ENCODE measurements around the gene PELI1.
A peak's percentile ranks its signal among the peaks of the same experiment; 100 is the strongest.
"Not testable (repeated sequence)": the region's sequence is repeated elsewhere in the genome, so short reads cannot be mapped to it uniquely, and the experiment has no call there.

PELI1 gene

DNA sequence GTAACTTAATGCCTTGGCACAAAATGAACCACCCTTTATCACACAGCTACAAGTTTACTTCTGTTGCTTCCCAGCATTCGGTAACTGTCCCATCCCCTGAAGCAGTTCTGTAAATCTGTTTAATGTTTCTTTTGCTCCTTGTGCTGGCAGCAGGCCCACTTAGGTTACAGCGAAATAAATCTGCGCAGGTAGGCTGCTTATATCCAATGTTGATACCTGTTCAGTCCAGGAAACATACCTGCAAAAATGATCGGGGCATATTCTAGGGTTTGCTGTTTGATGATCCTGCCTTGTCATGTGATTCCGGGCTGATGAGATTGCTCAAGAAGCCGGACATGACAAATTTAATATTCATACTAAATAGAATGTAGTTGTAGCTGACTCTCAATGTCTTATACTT, 23.3 kb downstream of the PELI1 start:
- no peak for DNase-seq

DNA sequence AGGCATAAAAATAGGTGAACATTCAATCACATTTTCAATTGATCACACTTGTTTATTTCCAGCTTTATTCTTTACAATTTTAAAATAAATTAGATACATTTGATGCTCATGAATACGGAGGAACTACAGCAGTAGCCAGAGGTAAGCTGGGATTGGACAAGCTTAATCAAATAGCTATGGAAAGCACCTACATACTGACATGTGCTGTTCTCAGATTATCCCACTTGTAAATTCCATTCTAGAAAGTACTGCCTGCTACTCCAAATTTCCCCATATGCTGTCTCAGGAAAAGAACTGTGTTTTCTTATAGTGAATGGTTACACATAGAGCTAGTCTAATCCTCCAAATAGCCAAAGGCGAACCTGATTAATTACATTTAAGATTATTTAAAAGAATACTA, 24.2 kb downstream of the PELI1 start:
- no peak for DNase-seq

DNA sequence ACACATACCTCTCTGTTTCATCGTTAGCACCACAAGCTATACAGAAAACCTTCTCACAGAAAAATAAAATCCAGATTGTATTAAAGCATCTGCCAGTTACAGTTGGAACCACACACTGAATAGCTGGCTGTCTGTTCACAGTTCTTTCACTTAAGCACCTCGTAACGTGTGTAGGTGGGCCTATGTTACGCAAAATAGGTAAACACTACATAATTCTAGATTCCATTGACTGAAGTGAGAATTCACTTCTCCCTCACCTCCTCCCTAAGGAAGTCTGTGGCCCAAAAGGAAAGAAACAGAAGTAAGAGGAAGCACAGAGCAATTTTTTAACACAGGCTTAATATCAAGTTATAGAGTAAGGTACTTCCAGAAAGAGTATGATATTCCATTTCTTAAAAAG, 24.9 kb downstream of the PELI1 start:
- DNase-seq = no peak

DNA sequence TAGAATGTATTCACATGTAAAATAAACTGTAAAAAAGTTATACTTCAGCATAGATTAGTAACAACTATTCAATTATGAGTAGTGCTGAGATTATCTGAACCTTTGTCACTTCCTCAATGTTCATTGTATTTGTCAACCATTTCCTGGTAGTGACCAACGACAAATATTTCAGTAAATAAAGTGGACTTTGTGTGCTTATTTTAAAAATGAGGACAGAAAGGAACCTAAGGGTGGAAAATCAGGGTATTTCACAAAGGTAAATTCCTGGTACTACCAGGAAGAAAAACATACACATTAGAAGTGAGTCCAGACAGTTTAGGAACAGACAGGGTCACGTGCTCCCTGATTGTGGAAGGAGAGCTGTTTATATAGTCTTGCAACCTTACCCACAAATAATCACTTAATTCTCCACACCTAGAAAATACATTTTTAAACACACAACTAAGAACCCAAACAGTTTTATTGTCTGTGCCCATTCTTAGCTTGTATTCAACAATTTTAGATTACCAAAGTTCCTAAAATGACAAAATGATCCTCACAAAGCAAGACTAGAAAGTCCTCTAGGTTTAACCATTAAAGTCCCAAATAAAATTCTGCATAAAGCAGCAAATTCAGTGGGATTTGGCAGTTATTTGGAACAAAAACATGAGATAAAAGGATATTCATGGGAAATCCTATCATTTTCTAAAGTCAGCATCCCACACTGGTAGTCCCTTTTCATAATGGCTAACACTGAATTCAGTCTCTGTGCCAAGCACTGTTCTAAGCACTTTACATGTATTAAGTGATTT, 28.2 kb downstream of the PELI1 start:
- DNase-seq = no peak

DNA sequence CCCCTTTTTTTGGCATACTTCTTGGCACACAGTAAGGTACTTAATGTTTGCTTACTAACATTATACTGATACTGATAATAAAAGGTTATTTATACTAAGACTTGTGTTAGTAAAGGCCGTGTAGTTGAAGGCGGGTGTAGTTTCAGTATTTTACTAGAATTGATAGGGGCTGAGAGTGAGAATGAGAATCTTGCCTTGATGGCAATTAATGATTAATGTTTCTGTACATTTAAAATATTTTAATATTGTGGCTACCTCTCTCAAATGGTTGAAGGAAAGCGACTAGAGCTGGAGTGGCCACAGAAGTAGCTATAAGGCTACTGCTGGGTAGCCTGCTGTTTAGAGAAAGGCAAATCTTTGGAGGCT, 29.3 kb downstream of the PELI1 start:
- DNase-seq = no peak

DNA sequence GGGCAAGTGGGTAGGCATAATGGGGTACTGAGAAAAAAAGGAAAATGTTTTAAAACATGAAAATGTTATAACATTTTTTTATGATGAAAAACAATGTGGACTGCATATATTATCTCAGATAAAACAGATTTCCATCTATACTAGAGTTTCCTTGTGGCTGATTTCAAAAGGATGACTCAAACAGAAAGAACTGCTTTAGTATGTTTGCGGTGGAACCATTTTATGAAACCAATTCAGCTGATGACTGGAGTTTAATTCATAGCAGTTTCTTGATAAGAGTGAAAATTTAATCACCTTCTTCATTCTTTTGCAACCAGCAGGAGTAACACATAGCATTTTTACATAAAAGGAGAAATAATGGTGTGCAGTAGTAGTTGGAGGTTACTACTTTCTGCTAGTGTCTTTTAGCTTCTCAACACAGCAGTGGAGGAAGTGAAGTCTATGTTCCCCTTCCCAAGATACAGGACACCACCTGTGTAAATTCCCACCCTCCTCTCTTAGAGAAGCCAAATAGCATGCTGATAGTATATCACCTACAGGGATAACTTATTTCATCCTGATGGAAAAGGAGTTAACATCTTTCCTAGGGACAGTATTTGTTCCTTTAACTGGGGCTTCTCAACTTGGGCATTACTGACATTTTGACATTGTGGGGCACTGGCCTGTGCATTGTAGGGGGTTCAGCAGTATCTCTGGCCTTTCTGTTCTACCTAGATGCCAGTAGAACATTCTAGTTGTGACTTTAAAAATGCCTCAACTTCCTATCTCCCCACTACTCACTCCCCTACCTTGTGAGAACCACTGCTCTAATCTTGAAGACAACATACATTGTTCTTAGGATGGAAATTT, 29.9 kb downstream of the PELI1 start:
- DNase-seq = no peak

DNA sequence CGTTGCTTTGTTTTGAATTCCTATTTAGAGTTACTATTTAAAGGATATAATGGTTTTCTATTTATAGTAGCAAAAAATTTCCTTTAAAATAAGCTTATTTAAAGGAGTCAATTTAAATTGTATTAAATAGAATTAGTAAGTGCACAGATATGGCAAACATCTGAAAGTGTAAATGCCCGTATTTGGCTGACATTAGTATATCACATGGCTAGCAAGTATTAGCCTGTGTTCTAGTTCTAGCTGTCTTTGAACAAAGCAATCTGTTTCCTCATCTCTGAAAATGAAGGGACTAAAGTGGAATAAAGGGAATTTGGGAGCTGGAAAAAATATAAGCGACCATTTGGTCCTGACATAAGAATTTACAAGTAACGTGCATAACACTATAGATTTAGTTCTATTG, 32.2 kb downstream of the PELI1 start:
- DNase-seq = no peak

DNA sequence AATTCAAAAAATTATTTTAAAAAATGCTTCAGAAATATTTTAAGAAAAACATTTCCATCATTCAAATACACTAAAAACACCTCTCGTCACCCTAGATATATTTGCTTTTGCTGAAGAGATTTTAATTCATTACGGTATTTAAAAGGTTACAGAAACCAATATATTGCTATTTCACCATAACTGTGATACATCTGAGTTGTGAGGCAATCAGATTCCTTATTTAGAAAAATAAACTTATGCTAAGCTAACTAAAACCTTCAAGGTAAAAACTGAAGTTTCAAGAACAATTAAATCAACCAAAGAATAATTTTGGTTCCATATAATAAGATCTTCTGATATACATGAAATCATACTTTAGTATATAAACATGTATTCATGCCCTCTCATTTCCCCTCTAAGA, 32.8 kb downstream of the PELI1 start:
- DNase-seq = no peak

DNA sequence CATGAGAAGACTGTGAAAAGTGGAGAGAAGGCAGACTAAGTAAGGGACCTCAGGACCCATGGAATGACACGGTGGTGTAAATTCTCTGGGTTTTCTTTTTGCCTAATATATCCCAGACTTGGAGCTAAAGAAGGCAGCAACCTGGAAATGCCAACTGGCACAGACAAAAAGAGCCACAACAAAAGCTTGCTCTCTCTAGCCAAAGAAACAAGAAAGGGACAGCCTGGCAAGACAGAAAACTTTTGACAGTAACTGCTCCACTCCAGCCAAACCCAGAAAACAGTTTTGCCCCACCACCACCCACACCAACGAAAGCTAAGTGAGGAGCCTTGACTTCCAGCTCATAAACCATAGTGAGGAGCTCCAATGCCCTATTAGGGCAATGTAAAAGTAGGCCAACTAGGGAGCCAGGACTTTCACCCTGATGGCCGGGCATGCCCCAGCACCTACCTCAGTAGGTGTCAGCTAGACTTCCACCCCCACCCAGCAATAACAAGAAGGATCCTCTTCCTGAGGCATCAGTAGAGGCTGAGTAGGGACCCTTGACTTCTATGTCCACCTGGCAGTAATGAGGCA, 35.5 kb downstream of the PELI1 start:
- DNase-seq = no peak

DNA sequence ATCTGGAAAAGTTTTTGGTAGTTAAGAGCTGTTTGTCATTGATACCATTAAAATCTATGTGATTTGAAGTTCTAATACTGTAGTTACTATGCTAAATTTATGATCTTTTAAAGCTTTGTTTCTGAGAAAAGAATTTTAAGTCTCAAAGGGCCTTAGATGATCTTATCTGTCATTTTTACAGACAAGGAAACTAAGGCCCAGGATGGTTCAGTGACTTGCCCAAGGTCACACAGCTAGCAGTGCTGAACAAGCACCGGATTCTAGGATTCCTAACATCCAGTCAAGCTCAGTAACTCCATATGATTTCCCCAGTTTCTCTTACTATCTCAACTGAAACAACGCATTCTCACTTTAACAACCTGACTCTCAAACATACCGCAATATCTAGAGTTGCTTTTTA, 37.7 kb downstream of the PELI1 start:
- no peak for DNase-seq

DNA sequence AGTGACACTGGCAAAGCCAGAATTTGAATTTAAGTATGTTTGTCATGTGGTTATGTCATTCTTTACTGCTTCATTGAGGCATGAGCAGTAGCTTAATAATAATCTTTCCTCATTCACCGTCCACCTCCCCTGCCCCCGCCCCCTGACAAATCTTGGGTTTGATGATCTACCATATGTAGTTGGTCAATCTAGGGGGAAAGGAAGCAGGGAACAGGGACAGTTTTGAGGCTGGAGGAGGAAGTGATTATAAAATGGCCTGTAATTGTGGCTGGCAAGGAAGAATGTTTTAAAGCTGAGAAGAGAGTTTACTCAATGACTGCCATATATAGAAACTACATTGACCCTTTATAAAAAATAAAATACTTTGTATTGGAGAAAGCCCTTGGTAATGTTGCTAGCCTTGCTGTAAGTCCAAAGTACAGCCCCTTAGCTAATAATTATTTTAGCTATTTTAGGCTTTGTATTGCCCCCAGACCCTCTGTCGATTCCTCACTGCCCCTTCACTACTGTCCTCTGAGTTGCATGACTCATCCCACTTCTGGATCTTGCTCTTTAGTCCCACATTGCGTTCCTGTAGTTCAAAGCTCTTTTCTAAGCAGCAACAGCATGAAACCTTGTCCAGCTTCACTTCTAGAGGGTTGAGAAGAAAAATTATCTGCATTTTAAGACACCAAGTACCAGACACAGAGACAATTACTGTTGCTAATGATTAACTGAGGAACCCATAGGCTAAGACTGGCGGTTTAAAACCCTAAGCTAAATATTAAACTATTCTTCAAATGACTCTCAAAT, 38.4 kb downstream of the PELI1 start:
- DNase-seq = no peak

DNA sequence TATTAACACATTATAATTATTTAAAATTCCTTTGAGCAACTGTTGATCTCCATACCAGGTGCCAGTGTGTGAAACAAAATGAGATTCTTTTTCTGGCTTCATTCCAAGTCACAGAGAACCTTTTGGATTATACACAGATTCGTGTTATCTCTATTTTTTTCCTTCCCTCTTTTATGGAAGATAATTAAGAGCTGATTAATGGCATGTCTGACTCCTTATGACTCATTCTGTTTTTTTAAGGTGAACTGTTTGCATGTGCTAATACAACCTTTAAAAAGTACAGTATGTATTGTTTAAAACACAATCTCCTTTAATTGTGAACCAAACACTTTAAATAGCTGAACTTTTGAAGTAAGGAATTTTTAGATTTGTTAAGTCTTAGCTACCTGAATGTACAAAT, 39.3 kb downstream of the PELI1 start:
- DNase-seq = no peak

DNA sequence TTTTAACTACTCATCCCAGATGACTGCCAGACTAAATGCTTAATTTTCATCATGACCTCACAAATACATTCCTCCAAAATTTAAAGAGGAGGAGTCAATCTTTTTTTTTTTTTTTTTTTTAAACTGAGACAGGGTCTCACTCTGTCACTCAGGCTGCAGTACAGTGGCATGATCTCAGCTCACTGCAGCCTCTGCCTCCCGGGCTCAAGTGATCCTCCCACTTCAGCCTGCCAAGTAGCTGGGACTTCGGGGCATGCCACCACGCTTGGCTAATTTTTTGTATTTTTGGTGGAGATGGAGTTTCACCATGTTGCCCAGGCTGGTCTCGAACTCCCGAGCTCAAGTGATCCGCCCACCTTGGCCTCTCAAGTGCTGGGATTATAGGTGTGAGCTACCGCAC, 41.5 kb downstream of the PELI1 start:
- DNase-seq = not testable (repeated sequence)

DNA sequence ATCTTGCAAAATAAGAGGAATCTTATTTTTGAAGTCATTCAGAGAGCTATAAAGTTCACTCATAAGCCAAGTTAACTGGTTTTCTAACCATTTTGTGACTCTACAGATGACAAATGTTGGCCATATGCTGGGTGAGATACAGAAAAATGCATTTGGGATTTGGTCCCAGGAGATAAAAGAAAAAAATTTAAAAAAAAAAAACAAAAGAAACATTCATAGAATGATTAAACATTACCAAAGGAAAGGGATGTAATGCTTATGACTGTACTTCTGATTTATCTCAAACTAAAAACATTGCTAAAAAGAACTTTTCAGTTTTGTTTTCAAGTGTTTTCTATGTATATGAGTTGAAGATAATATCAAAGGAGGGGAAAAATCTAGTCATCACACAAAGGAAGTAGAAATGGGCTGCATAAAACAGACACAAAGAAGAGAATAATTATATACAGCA, 43.1 kb downstream of the PELI1 start:
- DNase-seq = no peak

DNA sequence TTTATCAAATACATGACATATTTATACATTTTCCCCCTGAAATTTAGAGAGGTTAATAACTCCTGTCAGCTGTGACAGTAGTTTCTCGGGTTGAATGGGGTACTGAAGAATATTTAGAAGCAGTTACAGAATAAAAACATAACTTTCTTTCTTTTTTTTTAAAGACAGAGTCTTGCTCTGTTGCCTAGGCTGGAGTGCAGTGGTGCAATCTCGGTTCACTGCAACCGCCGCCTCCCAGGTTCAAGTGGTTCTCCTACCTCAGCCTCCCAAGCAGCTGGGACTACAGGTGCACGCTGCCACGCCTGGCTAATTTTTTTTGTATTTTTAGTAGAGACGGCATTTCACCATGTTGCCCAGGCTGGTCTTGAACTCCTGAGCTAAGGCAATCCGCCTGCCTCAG, 43.6 kb downstream of the PELI1 start:
- DNase-seq = not testable (repeated sequence)

DNA sequence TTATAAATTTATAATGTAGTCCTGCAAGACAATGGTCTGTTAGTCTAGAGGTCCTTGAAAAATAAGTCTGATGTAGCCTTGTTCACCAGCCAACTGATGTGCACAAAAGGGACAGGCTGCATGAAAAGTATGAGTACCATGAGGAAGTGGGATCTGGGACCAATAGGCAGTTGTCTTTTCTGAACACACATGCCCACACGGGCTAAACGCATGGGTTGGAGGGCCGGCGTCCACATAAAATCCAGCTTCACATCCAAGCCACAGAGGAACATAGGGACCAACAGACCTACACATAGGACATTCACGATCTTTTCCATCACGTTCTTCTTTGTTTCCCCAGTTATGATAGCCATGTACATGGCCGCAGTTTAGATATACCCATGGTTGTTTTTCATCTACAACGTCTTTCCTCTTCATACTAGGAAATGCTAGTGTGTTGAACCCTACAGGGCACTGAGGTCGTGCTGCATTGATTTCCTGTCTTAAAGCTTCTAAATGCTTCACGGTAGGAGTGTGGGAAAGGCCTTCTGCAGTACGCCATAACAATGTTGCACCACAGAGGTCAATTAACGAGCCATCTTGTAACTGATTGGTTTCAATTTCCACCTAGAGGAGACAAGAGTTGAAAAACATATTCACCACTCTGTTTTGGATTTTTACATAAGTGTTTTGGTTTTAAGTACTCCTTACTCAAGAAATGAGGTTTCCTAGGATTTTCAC, 49.4 kb downstream of the PELI1 start:
- no peak for DNase-seq

DNA sequence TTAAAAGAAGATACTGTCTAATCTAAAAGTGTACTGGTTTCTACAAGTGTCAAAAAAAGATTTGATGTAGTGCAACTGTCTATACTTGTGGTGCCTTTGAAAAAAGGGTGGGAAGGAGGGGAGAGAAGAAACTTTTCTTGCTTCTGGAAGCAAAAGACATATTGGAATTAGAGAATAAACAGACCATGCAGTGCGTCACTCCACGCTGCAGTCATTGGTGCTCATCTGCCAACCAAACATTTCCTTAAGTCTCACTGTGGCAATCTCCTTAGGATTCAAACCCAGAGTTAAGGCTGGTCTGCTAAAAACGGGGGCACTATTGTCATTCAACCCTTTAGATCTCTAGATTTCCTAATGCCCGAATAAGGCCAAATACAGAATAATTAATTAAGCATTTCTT, 50.9 kb downstream of the PELI1 start:
- DNase-seq = no peak

DNA sequence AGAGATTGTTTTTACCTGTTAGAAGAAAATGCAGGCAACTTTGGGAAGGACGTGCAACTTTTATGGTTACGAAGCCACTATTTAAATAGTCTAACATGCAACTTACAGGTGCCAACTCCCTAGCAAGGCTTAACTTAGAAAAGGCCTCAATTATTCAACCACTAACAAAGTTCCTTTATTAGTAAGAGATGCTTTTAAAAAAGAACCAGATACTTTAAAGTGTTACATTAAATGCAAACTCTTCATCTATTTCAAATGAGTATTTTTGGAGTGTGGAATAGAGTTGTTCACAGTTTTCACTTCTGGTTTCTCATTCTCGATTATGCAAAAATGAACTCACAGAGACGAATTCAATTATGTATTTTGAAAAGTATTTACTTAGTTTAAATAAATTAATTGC, 51.7 kb downstream of the PELI1 start:
- no peak for DNase-seq

DNA sequence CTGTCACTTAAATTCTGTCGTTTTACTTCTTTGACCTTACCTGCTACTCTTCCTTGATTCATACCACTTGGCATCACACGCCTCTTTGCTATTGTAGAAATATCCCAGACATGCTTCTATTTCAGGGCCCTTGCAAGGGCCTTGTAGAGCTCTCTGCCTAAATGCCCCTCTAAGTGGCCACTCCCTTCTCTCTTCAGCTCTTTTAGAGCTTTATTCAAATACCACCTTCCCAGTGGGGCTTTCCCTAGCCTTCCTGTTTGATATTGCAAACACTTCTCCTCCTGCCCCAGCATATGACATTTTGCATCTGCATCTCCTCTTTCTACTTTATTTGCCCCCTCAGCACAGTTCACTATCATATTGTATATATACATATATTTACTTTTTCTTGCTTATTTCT, 54.0 kb downstream of the PELI1 start:
- peak in 1 of 2 experiments; percentile 99 for DNase-seq

DNA sequence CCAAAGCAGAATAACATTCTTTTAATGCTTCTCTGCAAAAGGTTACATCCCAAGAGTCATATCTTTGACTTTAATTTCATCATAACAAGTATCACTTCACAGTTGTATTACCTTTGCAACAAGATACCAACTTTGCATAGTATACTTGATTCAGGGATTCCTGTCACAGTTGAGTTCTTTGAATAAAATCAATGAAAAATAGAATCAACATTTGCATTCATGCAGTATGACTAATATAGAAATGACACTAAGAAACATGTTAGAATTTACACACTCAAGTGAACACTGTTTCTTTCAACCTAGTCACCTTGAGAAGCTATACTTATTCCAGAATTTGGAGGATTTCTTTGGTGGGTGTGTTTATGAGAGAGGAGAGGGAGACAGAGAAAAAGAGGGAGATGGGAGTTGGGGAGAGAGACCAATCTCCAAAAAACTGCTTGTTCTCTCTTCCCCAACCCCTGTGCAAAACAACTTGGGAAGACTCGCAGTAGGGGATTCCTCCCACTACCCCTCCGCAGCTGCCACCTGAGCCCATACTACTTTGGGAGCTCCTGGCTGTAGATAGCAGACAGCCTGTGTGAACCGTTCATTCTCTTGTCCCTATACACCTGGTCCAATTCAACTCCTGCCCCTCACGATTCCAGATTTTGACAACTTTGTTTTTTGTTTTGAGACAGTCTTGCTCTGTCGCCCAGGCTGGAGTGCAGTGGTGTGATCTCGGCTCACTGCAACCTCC, 57.7 kb downstream of the PELI1 start:
- DNase-seq = no peak

DNA sequence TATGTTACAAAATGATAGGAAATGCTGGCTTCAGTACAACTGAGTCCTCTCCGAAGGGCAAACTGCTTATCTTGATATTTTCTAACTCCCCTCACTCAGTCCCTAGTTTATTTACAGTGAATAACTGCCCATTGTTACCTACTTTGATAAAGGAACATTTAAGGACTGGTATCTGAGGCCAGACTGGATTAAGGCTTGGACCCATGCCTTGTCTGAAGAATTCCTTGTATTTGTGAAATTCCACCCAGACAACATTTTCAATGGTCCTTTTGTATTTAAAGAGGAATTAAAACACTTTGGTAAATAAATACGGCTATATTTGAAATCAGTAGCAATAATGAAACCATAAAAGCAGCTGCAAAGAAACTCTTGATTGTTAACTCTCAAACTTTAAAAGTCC, 58.3 kb downstream of the PELI1 start:
- DNase-seq = no peak

DNA sequence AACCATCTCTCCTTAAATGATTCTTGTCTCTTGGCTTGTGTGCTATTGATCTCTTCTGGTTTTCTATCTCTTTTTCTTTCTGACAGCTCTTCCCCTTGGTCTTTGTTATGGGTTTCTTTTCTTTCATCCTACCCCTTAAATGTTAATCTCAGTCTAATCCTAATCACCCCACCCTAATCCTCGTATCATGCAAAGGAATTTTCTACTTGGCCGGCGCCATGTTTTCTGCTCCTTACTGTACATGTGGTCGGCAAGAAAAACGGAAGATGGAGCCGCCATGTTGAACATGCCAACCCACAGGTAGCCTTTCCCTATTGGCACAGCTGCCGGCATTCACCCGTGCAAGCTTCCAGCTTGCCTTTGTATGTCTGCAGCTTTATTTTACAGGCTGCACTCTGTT, 63.2 kb downstream of the PELI1 start:
- DNase-seq = no peak

Data from NCI-H187 (cell line).